Neuron (in vitro differentiated cells): ENCODE measurements around the gene DNAH3.

Source experiments
- H2AFZ ChIP-seq: one replicate; pipeline ENCODE4 v1.6.1; 2013; ENCODE audit warnings: low read depth, mild to moderate bottlenecking, inconsistent platforms, low read length, moderate library complexity
- H3K27me3 ChIP-seq: one replicate; pipeline ENCODE4 v1.6.1; 2013; ENCODE audit warnings: low read length; ENCODE audit not compliant: insufficient read depth
- H3K36me3 ChIP-seq: one replicate; pipeline ENCODE4 v1.6.1; 2013; ENCODE audit warnings: low read length; ENCODE audit not compliant: insufficient read depth
- H3K4me1 ChIP-seq: one replicate; pipeline ENCODE4 v1.6.1; 2013; ENCODE audit warnings: low read length; ENCODE audit not compliant: insufficient read depth
- H3K4me3 ChIP-seq: 2 replicates; pipeline ENCODE4 v1.5.1; 2013; ENCODE audit warnings: mild to moderate bottlenecking, low read length, moderate library complexity
- H3K9me3 ChIP-seq: one replicate; pipeline ENCODE4 v1.6.1; 2013; ENCODE audit warnings: low read length

The DNAH3 gene

GRCh38 chr16:20903116-20903898 lies 247.3 kb downstream of the DNAH3 start:
- H3K9me3 ChIP-seq = no peaks in the 10 kb centered on the region
- H2AFZ ChIP-seq = no peak overlapping the region
- no peaks in the 10 kb centered on the region for H3K36me3 ChIP-seq
- H3K27me3 ChIP-seq = no peaks in the 10 kb centered on the region
- peaks cover 15% of the 10 kb centered on the region for H3K4me1 ChIP-seq
- H3K4me3 ChIP-seq = no peak overlapping the region

GRCh38 chr16:20902426-20902825 lies 248.2 kb downstream of the DNAH3 start:
- Histone ChIP-seq H3K4me1 (peaks cover 18% of the 10 kb centered on the region), H3K9me3 (no peaks in the 10 kb centered on the region), H3K36me3 (peaks cover 2% of the 10 kb centered on the region), H3K4me3 (no peak overlapping the region), H2AFZ (no peak overlapping the region), H3K27me3 (no peaks in the 10 kb centered on the region)

DNA sequence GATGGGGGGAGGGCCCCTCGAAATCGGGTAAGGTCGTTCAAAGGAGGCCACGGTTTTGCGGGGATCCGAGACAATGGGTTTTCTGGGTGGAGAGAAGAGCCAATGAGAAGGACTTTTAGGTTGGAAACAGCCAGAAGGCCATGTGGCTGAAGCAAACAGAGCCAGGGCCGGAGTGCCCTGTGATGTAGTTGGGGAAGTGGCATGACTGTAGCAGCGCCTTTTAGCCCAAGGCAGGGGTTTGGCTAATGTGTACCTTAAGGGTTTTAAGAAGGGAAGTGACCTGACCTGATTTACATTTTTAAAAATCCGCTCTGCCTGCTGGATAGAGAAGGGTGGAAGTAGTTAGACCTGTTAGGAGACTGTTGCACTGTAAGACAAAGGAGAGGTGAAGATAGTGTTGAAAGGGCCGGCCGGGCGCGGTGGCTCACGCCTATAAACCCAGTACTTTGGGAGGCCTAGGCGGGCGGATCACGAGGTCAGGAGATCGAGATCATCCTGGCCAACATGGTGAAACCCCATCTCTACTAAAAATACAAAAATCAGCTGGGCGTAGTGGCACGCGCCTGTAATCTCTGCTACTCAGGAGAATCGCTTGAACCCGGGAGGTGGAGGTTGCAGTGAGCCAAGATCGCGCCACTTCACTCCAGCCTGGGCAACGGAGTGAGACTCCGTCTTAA lies 249.1 kb downstream of the DNAH3 start:
- H3K27me3 ChIP-seq = no peaks in the 10 kb centered on the region
- no peaks in the 10 kb centered on the region for H3K9me3 ChIP-seq
- peak overlapping the region; percentile 99 for H3K4me3 ChIP-seq
- peak overlapping the region; percentile 45 for H2AFZ ChIP-seq
- peaks cover 9% of the 10 kb centered on the region for H3K36me3 ChIP-seq
- H3K4me1 ChIP-seq = peaks cover 18% of the 10 kb centered on the region

- peak overlapping the region; percentile 45 for H2AFZ ChIP-seq
- peaks cover 9% of the 10 kb centered on the region for H3K36me3 ChIP-seq
- H3K4me3 ChIP-seq = peak overlapping the region; percentile 99
- H3K9me3 ChIP-seq = no peaks in the 10 kb centered on the region
- H3K4me1 ChIP-seq = peaks cover 18% of the 10 kb centered on the region
- no peaks in the 10 kb centered on the region for H3K27me3 ChIP-seq
Measured at GRCh38 chr16:20901068-20901435, 249.6 kb downstream of the DNAH3 start.

DNA sequence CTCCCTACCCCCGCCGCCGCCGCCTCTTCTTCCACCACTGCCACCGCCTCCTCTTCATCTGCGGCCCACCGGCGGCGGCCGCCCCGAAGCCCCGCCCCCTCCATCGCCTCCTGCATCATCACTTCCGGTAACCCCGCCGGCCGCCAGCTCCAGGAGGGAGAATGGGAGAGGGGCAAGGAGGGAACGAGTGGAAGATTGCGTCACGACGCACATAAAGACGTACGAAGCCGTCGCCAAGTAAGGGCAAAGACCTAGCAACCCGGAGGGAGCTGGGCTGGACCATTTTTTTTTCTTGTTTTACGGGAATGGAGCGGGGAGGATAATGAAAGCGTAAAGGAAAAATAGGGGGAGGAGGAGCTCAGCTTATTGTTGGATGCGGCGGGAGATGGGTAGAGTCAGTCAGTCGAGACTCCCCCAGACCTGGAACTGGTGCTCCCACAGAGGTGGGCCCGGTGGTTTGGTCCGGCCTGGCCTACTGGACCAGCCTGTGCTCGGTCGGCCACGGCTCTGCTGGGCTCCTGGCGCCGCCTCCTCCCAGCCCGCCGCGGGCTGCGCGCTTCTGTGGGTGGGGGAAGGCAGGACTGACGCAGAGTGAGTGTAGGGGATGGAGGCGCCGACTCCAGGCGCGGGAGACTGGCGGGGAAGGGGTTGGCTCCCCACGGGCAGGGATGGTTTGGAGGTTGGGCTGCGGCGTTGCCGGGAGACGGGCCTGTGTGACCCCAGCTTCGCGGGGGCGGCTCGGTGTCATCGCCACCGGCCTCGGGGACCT lies 250.2 kb downstream of the DNAH3 start, which contains the start of the genes DCUN1D3 and LYRM1:
Gene DCUN1D3, minus strand, starts transcription at position 60 of the 769 bp plus-strand sequence. CDS start 37,820 bp downstream, outside the sequence.
Gene LYRM1, plus strand, starts transcription at position 473 of the 769 bp plus-strand sequence. CDS start 14,785 bp downstream, outside the sequence.
- Histone ChIP-seq H3K9me3 (no peaks in the 10 kb centered on the region), H3K4me3 (peak within 1 kb of the TSS; percentile 99), H3K36me3 (peaks cover 9% of the 10 kb centered on the region), H3K4me1 (peaks cover 18% of the 10 kb centered on the region), H3K27me3 (no peaks in the 10 kb centered on the region), H2AFZ (peak within 1 kb of the TSS; percentile 45)

DNA sequence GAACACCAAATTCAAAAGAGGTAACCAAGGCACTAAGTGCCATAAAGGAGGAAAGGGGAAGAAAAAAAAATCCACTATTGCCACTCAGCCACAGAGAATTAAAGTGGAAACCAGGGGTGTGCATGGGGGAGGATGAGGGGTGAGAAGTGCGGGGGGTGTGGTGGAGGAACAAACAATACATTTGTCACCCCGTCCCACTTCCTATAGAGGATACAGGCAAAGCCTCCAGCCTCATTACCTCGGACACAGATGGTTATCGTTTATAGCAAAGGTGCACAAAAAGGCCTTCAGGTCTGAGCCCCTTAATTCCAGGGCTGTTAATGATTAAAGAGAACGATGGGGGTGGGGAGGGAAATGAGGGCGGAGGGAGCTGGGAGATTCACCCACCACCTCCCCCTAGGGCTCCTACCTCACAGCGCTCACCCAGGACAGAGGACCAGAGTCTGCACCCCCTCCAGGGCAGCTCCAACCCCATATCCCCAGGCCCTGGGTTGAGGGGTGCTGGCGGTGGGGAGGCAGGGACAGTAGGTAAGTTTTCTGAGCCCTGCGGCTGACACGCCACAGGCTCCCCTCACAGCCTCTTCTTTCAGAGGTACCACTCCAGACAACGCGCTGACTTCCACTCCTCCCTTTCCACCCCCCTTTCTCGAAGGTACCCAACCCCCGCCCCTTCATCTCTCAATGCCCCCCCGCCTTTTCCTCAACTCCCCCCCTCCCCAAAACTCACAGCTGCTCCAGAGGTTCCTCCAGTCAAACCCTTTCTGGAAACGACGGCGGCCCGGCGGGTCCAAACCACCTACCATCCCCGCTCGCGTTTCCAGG lies 251.0 kb downstream of the DNAH3 start:
- Histone ChIP-seq H3K4me3 (peak overlapping the region; percentile 99), H3K4me1 (peaks cover 18% of the 10 kb centered on the region), H2AFZ (peak overlapping the region; percentile 44), H3K36me3 (peaks cover 9% of the 10 kb centered on the region), H3K9me3 (no peaks in the 10 kb centered on the region), H3K27me3 (no peaks in the 10 kb centered on the region)

GRCh38 chr16:20899071-20899470 lies 251.6 kb downstream of the DNAH3 start:
- peaks cover 18% of the 10 kb centered on the region for H3K4me1 ChIP-seq

GRCh38 chr16:20897922-20898321 lies 252.7 kb downstream of the DNAH3 start:
- Histone ChIP-seq H3K9me3 (no peaks in the 10 kb centered on the region), H3K4me1 (peaks cover 18% of the 10 kb centered on the region), H3K27me3 (no peaks in the 10 kb centered on the region), H3K4me3 (no peak overlapping the region), H3K36me3 (peaks cover 9% of the 10 kb centered on the region), H2AFZ (no peak overlapping the region)

More at GRCh38 chr16:20899071-20899470, 251.6 kb downstream of the DNAH3 start:
- peak overlapping the region; percentile 99 for H3K4me3 ChIP-seq
- H3K27me3 ChIP-seq = no peaks in the 10 kb centered on the region
- no peak overlapping the region for H2AFZ ChIP-seq
- no peaks in the 10 kb centered on the region for H3K9me3 ChIP-seq
- peaks cover 9% of the 10 kb centered on the region for H3K36me3 ChIP-seq

GRCh38 chr16:20897253-20897897 lies 253.3 kb downstream of the DNAH3 start:
- peaks cover 18% of the 10 kb centered on the region for H3K4me1 ChIP-seq
- H2AFZ ChIP-seq = no peak overlapping the region
- H3K9me3 ChIP-seq = no peaks in the 10 kb centered on the region
- no peaks in the 10 kb centered on the region for H3K27me3 ChIP-seq
- peaks cover 9% of the 10 kb centered on the region for H3K36me3 ChIP-seq
- H3K4me3 ChIP-seq = no peak overlapping the region

DNA sequence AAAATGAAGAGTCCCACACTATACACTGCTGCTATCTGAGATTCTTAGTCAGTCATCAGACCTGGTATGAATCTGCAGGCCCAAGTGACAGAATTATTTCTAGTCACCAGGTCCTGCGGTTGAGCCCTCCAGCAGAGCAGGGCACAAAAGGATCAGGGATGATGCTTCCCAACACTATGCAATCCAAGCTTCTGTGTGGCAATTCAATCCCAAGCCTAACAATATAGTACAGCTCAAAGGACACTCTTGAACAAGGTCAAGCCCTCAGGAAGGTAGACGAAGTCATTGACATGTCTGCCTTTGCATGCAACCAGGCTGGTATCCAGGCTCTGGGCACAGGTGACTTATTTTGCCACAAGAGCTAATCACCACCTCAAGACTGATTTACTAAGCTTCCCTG lies 256.3 kb downstream of the DNAH3 start:
- Histone ChIP-seq H3K27me3 (no peaks in the 10 kb centered on the region), H3K36me3 (peaks cover 9% of the 10 kb centered on the region), H2AFZ (no peak overlapping the region), H3K4me3 (no peak overlapping the region), H3K9me3 (no peaks in the 10 kb centered on the region), H3K4me1 (peaks cover 19% of the 10 kb centered on the region)

- H3K4me3 ChIP-seq = no peak overlapping the region
- peaks cover 8% of the 10 kb centered on the region for H3K4me1 ChIP-seq
- no peaks in the 10 kb centered on the region for H3K27me3 ChIP-seq
- no peak overlapping the region for H2AFZ ChIP-seq
- H3K36me3 ChIP-seq = no peaks in the 10 kb centered on the region
- no peaks in the 10 kb centered on the region for H3K9me3 ChIP-seq
Measured at GRCh38 chr16:20889625-20890275, 260.9 kb downstream of the DNAH3 start.
